ENCODE data around the gene MAMSTR.

MAMSTR gene

GRCh38 chr19:48746110-48746509 lies 26.6 kb upstream of the MAMSTR start:
- no peak for DNase-seq

- DNase-seq = peak in 3 of 5 donors; percentile 35 to 68 (median 54)
These were observed 25.9 kb upstream of the MAMSTR start for GRCh38 chr19:48745208-48745995.

- DNase-seq = no peak
These were observed 22.6 kb upstream of the MAMSTR start for GRCh38 chr19:48742096-48742495.

GRCh38 chr19:48741129-48741999 lies 21.8 kb upstream of the MAMSTR start:
- DNase-seq = no peak

DNA sequence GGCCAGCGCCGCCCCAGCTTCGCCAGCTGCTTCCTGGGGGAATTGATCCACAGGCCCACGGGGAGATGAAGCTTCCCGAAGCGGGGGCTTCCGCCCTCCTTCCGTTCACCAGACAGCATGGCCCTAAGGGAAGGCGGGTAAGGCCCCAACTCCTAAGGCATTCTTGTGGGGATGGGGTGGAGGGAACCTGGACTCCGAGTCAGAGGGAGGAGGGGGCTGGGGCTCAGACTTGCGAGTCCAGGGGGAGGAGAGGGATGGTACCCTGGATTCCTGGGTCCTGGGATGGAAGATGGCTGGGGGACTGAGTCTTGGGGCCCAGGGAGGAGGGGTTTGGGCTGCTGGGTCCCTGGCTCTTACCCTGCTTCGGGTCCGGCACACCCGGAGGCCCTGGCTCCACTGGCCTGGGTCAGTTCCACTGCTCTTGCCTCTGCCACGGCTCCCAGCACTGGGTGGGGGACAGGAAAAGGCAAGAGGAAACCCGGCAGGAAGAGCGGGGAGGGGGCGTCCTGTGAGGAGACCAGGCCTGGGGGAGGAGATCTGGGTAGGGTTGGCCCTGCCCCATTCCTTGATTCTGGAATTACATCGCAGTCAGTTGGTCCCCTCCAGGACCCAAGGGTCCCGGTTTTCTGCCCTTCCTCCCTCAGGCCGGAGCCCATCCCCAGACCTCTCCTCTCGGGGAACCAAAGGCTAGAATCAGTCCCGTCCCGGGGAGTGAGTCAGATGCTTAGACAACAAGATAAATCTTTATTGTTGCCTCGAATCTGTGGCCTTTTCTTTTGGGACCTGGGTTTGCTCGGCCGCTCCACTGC lies 20.8 kb upstream of the MAMSTR start, which contains the start of gene RASIP1:
TSS of gene RASIP1 (minus strand) at position 447 of the 809 bp plus-strand sequence. CDS start at position 119, 328 bp downstream.
- DNase-seq = no peak

- no peak for DNase-seq
These were observed 20.1 kb upstream of the MAMSTR start for GRCh38 chr19:48739404-48740163.

DNA sequence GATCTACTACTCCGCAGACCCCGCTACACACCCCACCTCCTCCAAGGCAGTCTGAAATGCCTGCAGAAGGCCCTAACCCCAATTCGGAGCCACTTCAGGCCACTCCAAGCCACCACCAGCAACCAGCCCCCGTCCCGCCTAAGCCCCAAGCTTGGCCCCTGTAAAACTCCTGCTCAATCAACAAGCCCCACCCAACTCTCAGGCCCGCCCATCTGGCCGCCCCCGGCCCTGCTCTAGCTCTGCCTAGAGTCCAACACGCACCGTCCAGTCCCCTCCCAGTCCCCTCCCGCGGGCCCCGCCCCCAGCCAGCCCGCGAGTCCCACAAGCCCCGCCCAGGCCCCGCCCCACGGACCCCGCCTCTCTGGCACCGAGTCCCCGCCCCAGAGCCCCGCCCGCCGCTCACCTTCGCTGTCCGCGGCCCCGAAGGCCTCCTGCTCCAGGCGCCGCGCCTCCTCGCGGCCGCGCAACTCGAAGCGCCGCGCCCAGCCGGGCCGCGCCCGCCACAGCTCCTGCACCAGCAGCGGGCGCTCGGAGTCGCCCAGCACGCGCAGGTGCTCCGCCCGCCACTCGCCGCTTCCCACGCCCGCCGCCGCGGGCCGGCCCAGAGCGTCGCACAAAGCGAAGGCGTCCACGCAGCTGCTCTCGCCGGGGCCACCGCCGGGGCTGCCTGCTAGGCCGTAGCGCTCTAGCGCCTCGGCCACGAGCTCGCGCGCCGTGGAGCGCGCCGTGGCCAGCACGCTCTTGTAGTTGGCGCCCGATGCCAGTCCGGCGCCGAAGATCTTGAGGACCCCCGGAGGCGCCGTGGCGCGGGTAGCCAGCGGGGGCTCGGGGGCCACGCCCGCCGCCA lies 19.3 kb upstream of the MAMSTR start:
- DNase-seq = peak; percentile 88 to 92 (median 90)

DNA sequence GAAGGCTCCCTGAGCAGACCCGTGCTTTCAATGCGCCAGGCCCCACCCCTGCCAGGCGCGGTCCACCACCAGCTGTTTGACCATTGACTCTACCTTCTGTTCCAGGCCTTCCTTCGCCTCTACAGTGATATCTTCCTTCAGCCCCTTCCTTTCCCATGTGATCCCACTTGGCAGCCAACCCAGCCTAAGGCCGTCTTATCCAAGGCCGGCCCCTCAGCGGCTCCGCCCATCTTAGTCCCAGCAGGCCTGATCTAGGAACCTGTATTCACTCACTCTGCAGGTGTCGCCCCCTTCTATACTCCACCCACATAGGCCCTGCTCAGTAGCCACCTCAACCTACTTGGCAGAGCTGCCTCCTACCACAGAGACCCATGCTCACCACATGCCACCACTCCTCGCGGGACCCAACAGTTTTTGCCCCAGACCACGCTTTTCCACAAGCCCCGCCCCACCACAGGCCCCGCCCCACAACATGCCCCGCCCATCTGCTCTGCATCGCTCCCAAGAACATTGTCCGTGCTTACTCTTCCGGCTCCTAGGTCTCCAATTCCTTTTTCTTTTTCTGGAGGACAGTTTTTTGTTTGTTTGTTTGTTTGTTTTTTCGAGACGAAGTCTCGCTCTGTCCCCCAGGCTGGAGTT lies 18.0 kb upstream of the MAMSTR start:
- DNase-seq = no peak

DNA sequence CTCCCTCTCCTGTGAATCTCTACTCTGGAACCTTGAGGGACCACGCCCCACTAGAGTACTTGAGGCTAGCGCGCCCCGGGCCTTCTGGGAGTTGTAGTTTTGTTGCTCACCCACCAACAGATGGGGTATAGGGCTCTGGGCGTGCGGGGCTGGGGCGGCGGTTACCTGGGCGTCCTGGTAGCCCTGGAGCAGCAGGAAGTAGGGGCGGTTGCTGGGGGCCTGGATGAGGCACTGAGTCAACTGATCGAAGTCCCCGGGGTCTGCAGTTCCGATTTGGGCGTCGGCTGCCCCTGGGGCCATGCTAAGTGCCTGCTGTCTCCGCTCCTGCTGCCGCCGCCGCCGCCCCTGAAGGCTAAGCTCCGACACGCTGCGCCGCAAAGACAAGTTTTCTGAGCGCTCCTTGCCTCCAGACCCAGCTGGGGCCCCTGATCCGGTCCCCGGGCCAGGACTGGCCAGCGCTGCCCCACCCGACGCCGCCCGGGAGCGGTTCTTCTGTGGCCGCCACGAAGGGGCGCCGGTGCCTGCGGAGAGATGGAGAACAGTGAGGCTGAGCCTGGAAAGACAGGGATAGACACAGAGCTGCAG lies 15.6 kb upstream of the MAMSTR start:
- DNase-seq = no peak

- no peak for DNase-seq
These were observed 15.1 kb upstream of the MAMSTR start for GRCh38 chr19:48734625-48735024.

- no peak for DNase-seq
These were observed 11.9 kb upstream of the MAMSTR start for GRCh38 chr19:48731452-48731851.

GRCh38 chr19:48728911-48729664 lies 9.6 kb upstream of the MAMSTR start:
- no peak for DNase-seq

- peak in 1 of 5 donors; percentile 87 for DNase-seq
These were observed 7.0 kb upstream of the MAMSTR start for GRCh38 chr19:48726556-48726955.

DNA sequence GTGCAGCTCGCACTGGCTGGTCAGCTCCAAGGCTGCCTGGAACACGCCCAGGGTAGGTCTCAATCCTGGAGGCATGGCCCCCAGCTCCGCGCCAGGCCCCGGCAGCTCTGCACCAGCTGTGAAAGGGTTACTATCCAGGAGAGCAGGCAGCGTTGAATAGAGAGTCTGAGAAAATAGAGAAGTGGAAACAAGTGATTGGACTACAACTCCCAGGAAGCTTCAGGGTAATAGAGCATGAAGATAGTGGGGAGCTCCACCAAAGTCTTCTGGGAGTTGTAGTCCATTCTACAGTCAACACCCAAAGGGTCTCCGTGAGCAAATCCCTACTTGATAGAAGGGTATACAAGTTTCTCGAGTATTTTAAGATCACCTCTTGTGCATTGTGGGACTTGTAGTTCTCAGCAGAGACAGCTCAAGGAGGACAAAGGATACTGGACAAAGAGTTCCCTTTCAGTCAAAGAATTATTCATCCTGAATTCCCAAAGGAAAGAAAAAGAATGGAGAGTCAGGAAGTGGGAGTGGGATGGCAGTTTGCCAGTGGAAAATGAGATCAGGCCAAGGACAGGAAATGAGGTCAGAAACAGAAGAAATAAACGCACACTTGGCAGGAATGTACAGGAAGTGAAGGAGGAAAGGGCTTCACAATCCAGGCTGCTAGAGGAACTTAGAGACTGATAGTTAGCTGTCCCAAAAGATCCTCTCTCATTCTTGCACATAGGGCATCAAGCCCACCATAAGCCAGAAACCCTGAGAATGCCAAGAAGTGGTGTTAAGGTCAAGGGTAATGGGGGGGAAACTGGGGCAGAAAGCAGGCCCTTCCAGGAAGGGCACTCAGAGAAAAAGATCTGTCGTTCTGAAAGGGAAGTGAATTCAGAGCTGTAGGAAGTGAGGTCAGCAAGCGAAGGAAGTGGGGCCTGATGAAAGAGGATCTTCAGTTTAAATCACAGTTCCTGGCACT lies 5.5 kb upstream of the MAMSTR start:
- DNase-seq = peak in 2 of 5 donors; percentile 34 to 67

DNA sequence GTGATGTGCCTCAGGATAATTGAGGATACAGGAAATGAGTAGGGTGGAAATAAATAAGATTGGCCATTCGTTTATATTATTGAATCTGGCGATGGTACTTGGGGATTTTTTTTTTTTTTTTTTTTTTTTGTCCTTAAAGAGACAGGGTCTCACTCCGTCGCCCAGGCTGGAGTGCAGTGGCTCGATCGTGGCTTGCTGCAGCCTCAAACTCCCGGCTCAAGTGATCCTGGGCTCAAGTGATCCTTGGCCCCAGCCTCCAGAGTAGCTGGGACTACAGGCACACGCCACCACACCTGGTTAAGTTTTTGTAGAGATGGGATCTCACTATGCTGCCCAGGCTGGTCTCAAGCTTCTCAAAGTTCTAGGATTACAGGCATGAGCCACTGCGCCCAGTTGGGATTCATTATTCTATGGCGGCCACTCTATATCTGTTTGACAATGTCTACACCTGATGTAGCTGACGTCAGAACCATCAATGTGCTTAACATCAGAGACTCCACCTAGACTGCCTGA lies 2.7 kb upstream of the MAMSTR start:
- no peak for DNase-seq

DNA sequence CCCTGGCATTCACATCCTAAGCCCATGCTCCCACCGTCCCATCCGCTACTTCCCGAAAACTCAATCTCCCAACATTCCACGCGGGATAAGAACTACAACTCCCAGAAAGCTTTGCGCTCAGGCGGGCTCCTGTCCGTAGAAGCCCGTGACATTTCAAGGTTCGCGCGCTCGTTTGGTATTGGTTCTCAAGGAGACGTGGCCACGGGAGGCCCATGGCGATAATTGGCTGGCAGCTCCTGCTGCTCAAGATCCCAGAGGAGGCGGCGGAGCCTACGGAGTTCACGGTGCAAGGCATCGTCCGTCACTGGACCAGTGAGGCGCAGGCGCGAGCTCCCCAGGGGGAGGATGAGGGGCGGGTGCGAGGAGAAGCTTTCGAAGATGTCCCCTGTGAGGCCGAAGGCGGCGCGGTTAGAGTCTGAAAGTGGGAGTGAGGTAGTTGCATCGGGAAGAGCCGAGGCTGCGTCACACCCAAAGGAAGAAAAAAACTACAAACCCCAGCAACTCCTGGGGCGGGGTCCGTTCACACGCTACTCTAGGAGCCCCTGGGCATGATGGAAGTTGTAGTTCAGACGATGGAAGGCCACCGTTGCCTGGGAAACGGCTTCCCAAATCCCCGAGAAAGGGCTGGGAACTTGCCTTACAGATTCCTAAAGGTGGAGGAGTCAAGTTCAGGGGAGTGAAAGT lies 1.2 kb upstream of the MAMSTR start:
- DNase-seq = peak; percentile 76 to 96 (median 87)

DNA sequence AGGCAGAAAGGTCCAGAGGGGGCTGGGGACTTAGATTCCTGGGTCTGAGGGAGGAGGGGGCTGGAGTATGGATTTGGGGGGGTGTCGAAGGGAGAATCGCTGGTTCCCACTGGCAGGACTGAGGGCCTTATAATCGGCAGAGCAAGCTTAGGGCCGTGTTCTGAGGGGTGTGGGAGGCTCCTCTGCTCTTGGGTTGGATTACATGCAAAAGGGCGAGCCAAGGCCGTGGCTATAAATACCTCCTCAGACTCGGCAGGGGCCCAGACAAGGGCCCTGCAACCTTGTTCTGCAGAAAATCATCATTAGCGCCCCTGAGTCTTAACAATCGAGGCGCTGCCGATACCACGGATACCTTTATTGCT lies 707 bp upstream of the MAMSTR start:
- DNase-seq = no peak
